NK-92 (cell line): Measurements from ENCODE around the gene RBM47.
"Not testable (repeated sequence)": the region's sequence is repeated elsewhere in the genome, so short reads cannot be mapped to it uniquely, and the experiment has no call there.

Source experiments
- DNase-seq: peaks from one replicate; lab custom pipeline; 2025; ENCODE audit not compliant: unreplicated experiment; lab: John Stamatoyannopoulos, UW

RBM47 gene

GRCh38 chr4:40629401-40630334 is at the start of gene RBM47:
RBM47 (minus strand) TSS chr4:40629864; CDS start chr4:40438893, 190,971 bp downstream.
- DNase-seq = no peak

GRCh38 chr4:40678421-40678820 is 48.8 kb upstream of the RBM47 start:
- DNase-seq = no peak

GRCh38 chr4:40675166-40675565 is 45.5 kb upstream of the RBM47 start:
- no peak for DNase-seq

GRCh38 chr4:40672528-40673522 is 43.2 kb upstream of the RBM47 start:
- no peak for DNase-seq

- no peak for DNase-seq
Observed at GRCh38 chr4:40669504-40669903, 39.8 kb upstream of the RBM47 start.

- no peak for DNase-seq
Observed at GRCh38 chr4:40665842-40666241, 36.2 kb upstream of the RBM47 start.

GRCh38 chr4:40662962-40663604 is 33.4 kb upstream of the RBM47 start:
- no peak for DNase-seq

- DNase-seq = no peak
Observed at GRCh38 chr4:40661803-40662202, 32.1 kb upstream of the RBM47 start.

- DNase-seq = no peak
Observed at GRCh38 chr4:40656201-40656863, 26.7 kb upstream of the RBM47 start.

GRCh38 chr4:40651280-40651679 is 21.6 kb upstream of the RBM47 start:
- DNase-seq = no peak

GRCh38 chr4:40649321-40649720 is 19.7 kb upstream of the RBM47 start:
- no peak for DNase-seq

- DNase-seq = no peak
Observed at GRCh38 chr4:40648742-40649281, 19.1 kb upstream of the RBM47 start.

GRCh38 chr4:40648131-40648530 is 18.5 kb upstream of the RBM47 start:
- DNase-seq = no peak

GRCh38 chr4:40645586-40645985 is 15.9 kb upstream of the RBM47 start:
- no peak for DNase-seq

GRCh38 chr4:40632080-40632479 is 2.4 kb upstream of the RBM47 start:
- no peak for DNase-seq

- no peak for DNase-seq
Observed at GRCh38 chr4:40630335-40631021, 814 bp upstream of the RBM47 start.

- DNase-seq = no peak
Observed at GRCh38 chr4:40628888-40629287, 776 bp downstream of the RBM47 start.

- not testable (repeated sequence) for DNase-seq
Observed at GRCh38 chr4:40628407-40628806, 1.3 kb downstream of the RBM47 start.

GRCh38 chr4:40627540-40627939 is 2.1 kb downstream of the RBM47 start:
- no peak for DNase-seq
